ENCODE data around the gene SRSF8. TPM values are rescaled to one million over a fixed set of nuclear protein-coding genes. Genes with fewer than 3 reads are reported as not detected.

The SRSF8 gene
- total RNA-seq, 4 donors from 2014 or later = 28.5 to 37.8 (median 33.3) TPM

DNA sequence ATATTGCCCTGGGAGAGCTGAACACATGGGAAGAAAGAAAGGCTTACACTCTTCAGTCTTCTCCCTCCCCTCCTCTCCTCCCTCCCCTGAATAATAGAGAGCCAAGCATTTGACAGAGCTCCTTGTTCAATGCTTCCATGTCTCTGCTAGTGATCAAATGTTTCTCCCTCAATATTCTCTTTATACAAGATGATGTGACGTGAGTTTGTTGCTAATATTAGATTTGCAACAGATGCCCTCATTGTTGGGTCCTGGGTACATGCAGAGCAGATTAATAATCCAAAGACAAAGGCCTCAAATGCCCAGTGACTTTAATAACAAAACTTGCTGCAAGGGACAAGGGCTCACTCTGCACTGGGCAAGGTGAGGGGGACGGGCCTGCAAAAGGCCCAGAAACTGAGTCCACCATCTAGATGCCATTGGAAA, 15.9 kb downstream of the SRSF8 start:
- H3K27me3 ChIP-seq = no peaks in the 10 kb centered on the region
- TF ChIP-seq CTCF (IDR thresholded peaks at IDR 0.05) (no peak), POLR2AphosphoS5 (IDR thresholded peaks at IDR 0.05) (no peak), EP300 (IDR thresholded peaks at IDR 0.05; ENCODE audit: low read depth) (no peak), POLR2A (IDR thresholded peaks at IDR 0.05) (no peak)
- no peak overlapping the region for H3K4me3 ChIP-seq
- intact Hi-C loops (cut with DNase I; ENCODE audit: low total_unique reads) (no loop called here), in situ Hi-C loops (cut with MboI; ENCODE audit: low pct_ligation_motif_present in 1 of 4, low pct_unique_long_range_greater_than_20kb in 1 of 4, low sequenced_read_pairs in 3 of 4) (no loop called here)
- H3K9me3 ChIP-seq = no peaks in the 10 kb centered on the region
- 78 to 91% methylated on average over 2 of the region's 2 CpGs for WGBS, 2 donors (ENCODE audit: low coverage in 1 of 2)
- H3K4me1 ChIP-seq = no peaks in the 10 kb centered on the region
- H3K27ac ChIP-seq = no peak overlapping the region
- DNase-seq = no peak
- H3K36me3 ChIP-seq = no peaks in the 10 kb centered on the region

DNA sequence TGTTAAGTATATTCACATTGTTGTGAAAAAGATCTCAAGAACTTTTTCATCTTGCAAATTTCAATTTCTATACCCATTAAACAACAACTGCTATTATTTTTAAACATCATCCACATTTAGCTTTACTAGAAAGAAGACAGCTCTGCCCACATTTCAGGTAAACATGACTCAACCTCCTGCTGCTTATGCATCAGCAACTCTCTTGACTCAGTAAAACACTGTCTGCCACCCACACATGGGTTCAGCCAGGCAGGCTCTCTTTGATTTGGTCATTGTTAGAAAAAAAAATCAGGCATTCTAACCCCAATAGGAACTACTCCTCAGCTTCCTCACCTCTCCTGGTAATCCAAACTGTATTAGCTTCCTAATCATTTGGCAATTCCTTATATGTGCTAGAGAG, 17.8 kb downstream of the SRSF8 start:
- Histone ChIP-seq H3K9me3 (no peaks in the 10 kb centered on the region), H3K27me3 (no peaks in the 10 kb centered on the region), H3K4me3 (no peak overlapping the region), H3K4me1 (peaks cover 0 to 6% (median 0%) of the 10 kb centered on the region in 4 donors), H3K36me3 (no peaks in the 10 kb centered on the region), H3K27ac (no peak overlapping the region)
- intact Hi-C loops (cut with DNase I; ENCODE audit: low total_unique reads) = no loop called here
- in situ Hi-C loops (cut with MboI; ENCODE audit: low pct_ligation_motif_present in 1 of 4, low pct_unique_long_range_greater_than_20kb in 1 of 4, low sequenced_read_pairs in 3 of 4) = no loop called here
- no peak for TF ChIP-seq CTCF (IDR thresholded peaks at IDR 0.05)
- no peak for TF ChIP-seq EP300 (IDR thresholded peaks at IDR 0.05; ENCODE audit: low read depth)
- no peak for TF ChIP-seq POLR2AphosphoS5 (IDR thresholded peaks at IDR 0.05)
- no peak for TF ChIP-seq POLR2A (IDR thresholded peaks at IDR 0.05)
- no peak for DNase-seq

- 89 to 91% methylated on average over 3 of the region's 3 CpGs for WGBS, 2 donors (ENCODE audit: low coverage in 1 of 2)
- no peak for DNase-seq
- Histone ChIP-seq H3K9me3 (no peaks in the 10 kb centered on the region), H3K27me3 (no peaks in the 10 kb centered on the region), H3K4me3 (no peak overlapping the region), H3K27ac (no peak overlapping the region), H3K4me1 (peaks cover 0 to 6% (median 0%) of the 10 kb centered on the region in 4 donors), H3K36me3 (no peaks in the 10 kb centered on the region)
- in situ Hi-C loops (cut with MboI; ENCODE audit: low pct_ligation_motif_present in 1 of 4, low pct_unique_long_range_greater_than_20kb in 1 of 4, low sequenced_read_pairs in 3 of 4) = no loop called here
- TF ChIP-seq POLR2A (IDR thresholded peaks at IDR 0.05) = no peak
- no peak for TF ChIP-seq EP300 (IDR thresholded peaks at IDR 0.05; ENCODE audit: low read depth)
- no peak for TF ChIP-seq CTCF (IDR thresholded peaks at IDR 0.05)
- no peak for TF ChIP-seq POLR2AphosphoS5 (IDR thresholded peaks at IDR 0.05)
- intact Hi-C loops (cut with DNase I; ENCODE audit: low total_unique reads) = no loop called here
These were observed 18.5 kb downstream of the SRSF8 start for GRCh38 chr11:95085117-95085816.

DNA sequence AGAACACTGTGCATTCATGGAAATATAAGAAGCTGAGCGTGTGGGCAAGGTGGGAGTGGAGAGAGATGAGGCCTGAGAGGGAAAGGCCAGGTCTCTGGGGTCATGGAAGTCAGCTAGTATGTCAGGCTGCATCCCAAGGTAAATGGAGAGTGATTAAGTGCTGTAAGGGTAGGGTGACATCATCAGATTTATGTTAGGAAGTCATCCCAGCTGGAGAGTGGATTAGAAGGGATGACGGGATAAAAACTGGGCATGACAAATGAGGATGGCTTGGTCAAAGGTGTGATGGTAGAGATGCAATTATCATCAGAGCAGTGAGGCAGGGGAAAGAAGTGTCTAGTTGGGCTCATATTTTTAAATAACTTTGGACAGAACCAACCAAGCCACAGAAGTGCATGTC, 19.4 kb downstream of the SRSF8 start:
- Histone ChIP-seq H3K27me3 (no peaks in the 10 kb centered on the region), H3K9me3 (no peaks in the 10 kb centered on the region), H3K4me3 (no peak overlapping the region), H3K27ac (no peak overlapping the region), H3K36me3 (no peaks in the 10 kb centered on the region), H3K4me1 (peaks cover 2 to 14% (median 8%) of the 10 kb centered on the region in 4 donors)
- in situ Hi-C loops (cut with MboI; ENCODE audit: low pct_ligation_motif_present in 1 of 4, low pct_unique_long_range_greater_than_20kb in 1 of 4, low sequenced_read_pairs in 3 of 4) = no loop called here
- intact Hi-C loops (cut with DNase I; ENCODE audit: low total_unique reads) = no loop called here
- WGBS, 2 donors (ENCODE audit: low coverage in 1 of 2) = 84 to 94% methylated on average over 2 of the region's 2 CpGs
- DNase-seq = no peak
- no peak for TF ChIP-seq POLR2A (IDR thresholded peaks at IDR 0.05)
- no peak for TF ChIP-seq POLR2AphosphoS5 (IDR thresholded peaks at IDR 0.05)
- TF ChIP-seq CTCF (IDR thresholded peaks at IDR 0.05) = no peak
- no peak for TF ChIP-seq EP300 (IDR thresholded peaks at IDR 0.05; ENCODE audit: low read depth)

Measured in transverse colon (tissue), 4 donors.